ENCODE results near the gene SIRT2.
A peak's percentile ranks its signal among the peaks of the same experiment; 100 is the strongest.

Gene SIRT2

DNA sequence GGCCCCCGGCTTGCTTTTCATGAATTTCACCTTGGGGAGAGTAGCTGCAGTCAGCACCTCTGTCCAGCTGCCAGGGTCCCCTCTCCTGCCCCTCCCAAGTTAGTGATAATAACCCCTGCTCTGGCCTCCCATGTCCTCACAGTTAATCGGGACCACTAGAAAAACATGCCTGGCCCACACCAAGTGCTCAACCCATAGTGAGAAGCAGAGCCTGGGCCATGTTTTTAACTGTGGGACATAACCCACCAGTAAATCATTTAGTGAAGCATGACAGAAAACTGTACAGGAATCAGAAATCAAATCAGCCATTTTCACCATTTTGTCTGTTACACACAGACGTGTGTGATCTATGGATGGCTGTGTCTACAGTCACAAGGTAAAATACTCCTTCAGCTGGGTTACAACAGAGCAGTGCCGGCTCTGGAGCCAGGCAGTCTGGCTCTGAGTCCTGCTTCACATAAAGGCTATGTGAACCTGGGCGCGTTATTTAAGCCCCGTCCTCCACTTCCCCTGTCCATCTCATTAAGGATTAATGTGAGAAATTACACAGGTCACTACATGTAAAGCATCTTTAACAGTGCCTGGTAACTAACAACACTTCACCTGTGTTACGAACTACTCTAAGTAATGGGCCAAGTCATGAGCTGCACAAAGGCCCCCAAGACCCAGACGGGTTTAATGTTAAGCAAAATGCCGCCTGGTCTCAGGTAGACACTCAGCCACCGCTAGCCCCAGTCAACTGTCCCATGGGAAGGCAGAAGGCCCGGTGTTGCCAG, 60.2 kb downstream of the SIRT2 start:
- Histone ChIP-seq H3K9me3 (no peaks in the 10 kb centered on the region), H3K4me1 (ENCODE audit: control insufficient read depth in 1 of 2, insufficient read depth in 1 of 2, low read depth in 1 of 2, low read length in 1 of 2) (no peaks in the 10 kb centered on the region), H3K36me3 (peaks cover 90% of the 10 kb centered on the region), H3K27ac (no peak overlapping the region), H3K4me3 (ENCODE audit: low read depth in 1 of 2, low read length in 1 of 2) (no peak overlapping the region), H3K27me3 (no peaks in the 10 kb centered on the region)
- TF ChIP-seq, protein P1, sequence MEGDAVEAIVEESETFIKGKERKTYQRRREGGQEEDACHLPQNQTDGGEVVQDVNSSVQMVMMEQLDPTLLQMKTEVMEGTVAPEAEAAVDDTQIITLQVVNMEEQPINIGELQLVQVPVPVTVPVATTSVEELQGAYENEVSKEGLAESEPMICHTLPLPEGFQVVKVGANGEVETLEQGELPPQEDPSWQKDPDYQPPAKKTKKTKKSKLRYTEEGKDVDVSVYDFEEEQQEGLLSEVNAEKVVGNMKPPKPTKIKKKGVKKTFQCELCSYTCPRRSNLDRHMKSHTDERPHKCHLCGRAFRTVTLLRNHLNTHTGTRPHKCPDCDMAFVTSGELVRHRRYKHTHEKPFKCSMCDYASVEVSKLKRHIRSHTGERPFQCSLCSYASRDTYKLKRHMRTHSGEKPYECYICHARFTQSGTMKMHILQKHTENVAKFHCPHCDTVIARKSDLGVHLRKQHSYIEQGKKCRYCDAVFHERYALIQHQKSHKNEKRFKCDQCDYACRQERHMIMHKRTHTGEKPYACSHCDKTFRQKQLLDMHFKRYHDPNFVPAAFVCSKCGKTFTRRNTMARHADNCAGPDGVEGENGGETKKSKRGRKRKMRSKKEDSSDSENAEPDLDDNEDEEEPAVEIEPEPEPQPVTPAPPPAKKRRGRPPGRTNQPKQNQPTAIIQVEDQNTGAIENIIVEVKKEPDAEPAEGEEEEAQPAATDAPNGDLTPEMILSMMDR (IDR thresholded peaks at IDR 0.05), result no peak

DNA sequence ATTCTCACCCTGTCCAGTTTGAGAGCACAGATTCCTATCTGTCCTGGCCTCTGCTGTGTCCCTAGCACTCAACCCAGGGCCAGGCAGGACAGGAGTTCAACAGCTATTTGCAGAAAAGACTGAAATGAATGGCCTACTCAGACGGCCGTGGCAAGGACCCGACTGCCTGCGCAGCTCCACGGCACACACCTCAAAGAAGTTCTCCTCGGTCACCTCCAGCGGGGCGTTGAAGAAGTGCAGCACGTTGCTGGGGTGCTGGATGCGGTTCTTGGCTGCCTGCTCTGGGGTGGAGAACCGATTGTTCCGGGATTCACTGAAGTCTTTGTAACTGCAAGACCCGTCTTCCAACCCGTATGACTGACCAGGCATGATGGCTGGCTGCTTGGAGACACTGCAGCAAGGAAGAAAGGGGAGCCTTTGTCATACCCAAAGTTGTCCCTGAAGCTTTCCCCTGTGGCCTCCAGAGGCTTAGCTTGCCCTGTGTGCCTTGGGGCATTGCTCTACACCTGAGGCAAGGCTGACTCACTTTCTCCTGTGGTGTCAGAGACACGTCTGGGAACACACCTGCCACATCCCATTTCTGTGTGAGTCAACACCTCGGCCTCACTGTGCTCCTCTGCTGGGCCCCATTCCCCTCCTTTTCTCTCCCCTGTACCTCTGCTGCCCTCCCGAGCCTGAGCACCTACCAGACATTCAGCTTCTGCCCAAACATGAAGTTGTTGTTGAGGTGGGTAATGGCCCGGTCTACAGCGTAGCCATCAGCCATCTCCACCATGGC, 61.0 kb downstream of the SIRT2 start:
- Histone ChIP-seq H3K27me3 (no peaks in the 10 kb centered on the region), H3K27ac (no peak overlapping the region), H3K9me3 (no peaks in the 10 kb centered on the region), H3K4me1 (ENCODE audit: control insufficient read depth in 1 of 2, insufficient read depth in 1 of 2, low read depth in 1 of 2, low read length in 1 of 2) (no peaks in the 10 kb centered on the region), H3K4me3 (ENCODE audit: low read depth in 1 of 2, low read length in 1 of 2) (no peak overlapping the region), H3K36me3 (peaks cover 82% of the 10 kb centered on the region)
- TF ChIP-seq, protein P1 (IDR thresholded peaks at IDR 0.05), result no peak

DNA sequence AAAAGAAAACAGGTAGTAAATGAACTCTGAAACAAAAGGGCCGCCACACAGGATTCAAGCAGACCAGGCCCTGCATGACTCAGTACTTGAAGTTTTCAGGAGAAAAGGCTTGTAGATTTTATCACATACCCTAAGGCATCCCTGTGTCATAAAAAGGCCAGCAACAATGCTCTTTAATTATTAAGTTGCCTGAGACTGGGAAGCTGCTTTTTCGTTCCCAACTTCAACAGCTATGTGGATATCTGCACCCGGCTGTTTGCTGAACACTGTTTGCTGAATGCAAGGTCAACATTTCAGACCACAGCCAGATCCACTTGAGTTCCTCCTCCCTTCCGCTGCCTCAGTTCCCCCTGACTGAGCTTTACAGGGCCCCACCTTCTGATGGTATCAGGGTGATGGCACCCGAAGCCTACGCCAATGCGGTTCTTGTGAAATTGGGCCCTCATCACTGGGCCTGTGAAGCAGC, 61.7 kb downstream of the SIRT2 start:
- no peaks in the 10 kb centered on the region for H3K4me1 ChIP-seq (ENCODE audit: control insufficient read depth in 1 of 2, insufficient read depth in 1 of 2, low read depth in 1 of 2, low read length in 1 of 2)
- H3K27me3 ChIP-seq, result no peaks in the 10 kb centered on the region
- H3K4me3 ChIP-seq (ENCODE audit: low read depth in 1 of 2, low read length in 1 of 2), result no peak overlapping the region
- TF ChIP-seq, protein P1 (IDR thresholded peaks at IDR 0.05), result no peak
- H3K27ac ChIP-seq, result no peak overlapping the region
- H3K36me3 ChIP-seq, result peaks cover 75% of the 10 kb centered on the region
- H3K9me3 ChIP-seq, result no peaks in the 10 kb centered on the region

DNA sequence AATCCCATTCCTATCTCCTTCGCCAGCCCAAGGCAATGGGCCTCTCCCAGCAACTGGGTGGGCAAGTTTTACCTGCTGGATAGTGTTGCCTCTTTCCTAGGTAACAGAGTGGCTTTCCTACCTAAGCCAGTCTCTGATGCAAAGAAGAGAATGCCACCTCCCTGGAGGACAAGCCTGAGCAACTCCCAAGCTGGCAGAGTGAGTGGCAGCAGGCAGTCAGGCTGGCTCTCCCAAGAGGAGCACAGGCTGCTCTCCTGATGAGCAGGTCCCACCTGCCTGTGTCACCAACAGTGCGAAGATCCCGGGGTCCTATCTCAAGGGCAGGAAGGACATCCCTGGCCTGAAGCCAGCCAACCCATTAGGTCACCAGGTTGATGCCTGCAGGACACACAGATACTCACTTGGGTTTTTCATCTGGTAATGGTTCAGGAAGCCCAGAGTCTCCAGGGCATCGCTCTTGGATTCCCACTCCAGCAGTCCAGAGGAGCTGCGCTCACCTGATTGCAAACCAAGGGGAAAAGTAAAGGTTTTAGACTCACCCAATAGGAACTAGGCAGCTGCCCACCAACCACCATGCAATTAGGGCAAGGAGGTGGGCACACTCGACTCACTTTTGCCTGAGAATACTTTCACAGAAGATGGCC, 62.3 kb downstream of the SIRT2 start:
- H3K27ac ChIP-seq, result peak overlapping the region; percentile 29
- peaks cover 3% of the 10 kb centered on the region in 2 experiments for H3K4me1 ChIP-seq (ENCODE audit: control insufficient read depth in 1 of 2, insufficient read depth in 1 of 2, low read depth in 1 of 2, low read length in 1 of 2)
- TF ChIP-seq, protein P1 (IDR thresholded peaks at IDR 0.05), result no peak
- H3K36me3 ChIP-seq, result peaks cover 69% of the 10 kb centered on the region
- H3K27me3 ChIP-seq, result no peaks in the 10 kb centered on the region
- H3K9me3 ChIP-seq, result no peaks in the 10 kb centered on the region
- H3K4me3 ChIP-seq (ENCODE audit: low read depth in 1 of 2, low read length in 1 of 2), result no peak overlapping the region

DNA sequence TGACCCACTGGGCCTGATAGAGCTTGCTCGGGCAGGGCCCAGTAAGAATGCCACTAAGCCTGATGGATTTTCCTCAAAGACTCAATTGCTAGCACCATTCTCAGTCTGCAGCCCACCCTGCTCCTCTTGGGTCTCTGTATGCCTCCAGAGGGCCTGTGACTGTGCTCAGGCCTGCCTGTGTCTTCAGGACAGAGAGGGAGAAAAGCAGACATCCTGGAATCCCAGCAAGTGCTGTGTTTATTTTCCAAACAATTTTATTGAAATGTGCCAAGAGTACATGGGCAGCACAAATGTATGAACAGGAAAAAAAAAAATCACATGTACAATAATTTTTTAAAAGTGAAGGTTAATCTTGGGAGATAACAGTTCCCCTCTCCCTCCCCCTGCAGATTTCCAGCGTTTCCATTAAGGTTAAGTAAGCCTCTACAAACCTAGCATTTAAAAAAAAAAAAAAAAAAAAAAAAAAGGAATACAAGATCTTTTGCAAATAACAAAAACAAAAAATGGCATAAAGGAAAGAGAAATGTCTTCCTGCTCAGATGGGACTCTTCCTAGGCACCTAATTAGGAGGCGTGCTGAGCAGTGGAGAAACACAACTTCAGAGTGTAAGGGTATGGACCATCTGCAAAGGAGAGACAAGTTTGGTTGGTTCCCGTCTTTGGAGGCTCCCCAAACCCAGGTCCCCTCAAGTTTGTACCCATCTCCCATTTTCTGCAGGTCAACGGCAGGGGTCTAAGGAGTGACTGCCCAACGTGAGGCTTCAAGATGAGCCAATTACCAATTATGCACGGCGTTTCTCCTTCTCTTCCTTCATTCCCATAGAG, 63.0 kb downstream of the SIRT2 start:
- no peaks in the 10 kb centered on the region for H3K9me3 ChIP-seq
- H3K36me3 ChIP-seq, result peaks cover 62% of the 10 kb centered on the region
- peak overlapping the region; percentile 18 for H3K27ac ChIP-seq
- H3K4me1 ChIP-seq (ENCODE audit: control insufficient read depth in 1 of 2, insufficient read depth in 1 of 2, low read depth in 1 of 2, low read length in 1 of 2), result peaks cover 7 to 8% of the 10 kb centered on the region in 2 experiments
- H3K27me3 ChIP-seq, result no peaks in the 10 kb centered on the region
- H3K4me3 ChIP-seq (ENCODE audit: low read depth in 1 of 2, low read length in 1 of 2), result no peak overlapping the region
- TF ChIP-seq, protein P1 (IDR thresholded peaks at IDR 0.05), result no peak

Measured in neutrophil (primary cell).